Astrocyte of the spinal cord (primary cell): ENCODE data around the gene CCN6.

Experiments
- DNase-seq: peaks from one replicate; pipeline ENCODE4 v3.0.0; 2011; ENCODE audit warnings: low read depth, low spot score
- H3K4me3 ChIP-seq: 2 replicates; pipeline ENCODE4 v1.5.1; 2011; ENCODE audit warnings: low read depth, mild to moderate bottlenecking, low read length, moderate library complexity
- in situ Hi-C: cut with HindIII; loops from 2 replicates; pipeline ENCODE4 v1.10.0; 2017; ENCODE audit warnings: low sequenced_read_pairs
- TF ChIP-seq, protein P1 (sequence below): IDR thresholded peaks from 2 replicates; pipeline ENCODE4 v1.5.1; 2012; ENCODE audit warnings: low read depth, mild to moderate bottlenecking, low read length, inconsistent platforms

CCN6 gene

DNA sequence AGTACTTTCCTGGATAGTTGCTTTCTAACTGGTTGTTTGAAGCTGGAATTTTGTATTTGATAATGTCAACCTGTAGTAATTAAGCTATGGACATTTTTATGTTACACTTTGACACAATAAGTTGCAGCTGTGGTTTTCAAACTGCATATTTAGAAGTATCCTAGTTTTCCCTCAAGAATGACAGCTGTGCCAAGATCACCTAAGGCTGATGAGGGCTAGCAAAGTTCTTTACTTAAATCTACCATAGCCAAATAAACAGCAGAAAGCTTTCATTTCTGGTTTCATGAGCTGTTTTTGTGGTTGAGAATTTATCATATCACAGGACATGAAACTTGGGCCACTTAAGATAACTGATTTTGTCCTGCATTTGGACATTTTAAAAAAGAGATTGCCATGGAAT lies 64.1 kb downstream of the CCN6 start:
- no peak overlapping the region for H3K4me3 ChIP-seq
- in situ Hi-C loops: no loop called here
- no peak for DNase-seq
- TF ChIP-seq, protein P1, sequence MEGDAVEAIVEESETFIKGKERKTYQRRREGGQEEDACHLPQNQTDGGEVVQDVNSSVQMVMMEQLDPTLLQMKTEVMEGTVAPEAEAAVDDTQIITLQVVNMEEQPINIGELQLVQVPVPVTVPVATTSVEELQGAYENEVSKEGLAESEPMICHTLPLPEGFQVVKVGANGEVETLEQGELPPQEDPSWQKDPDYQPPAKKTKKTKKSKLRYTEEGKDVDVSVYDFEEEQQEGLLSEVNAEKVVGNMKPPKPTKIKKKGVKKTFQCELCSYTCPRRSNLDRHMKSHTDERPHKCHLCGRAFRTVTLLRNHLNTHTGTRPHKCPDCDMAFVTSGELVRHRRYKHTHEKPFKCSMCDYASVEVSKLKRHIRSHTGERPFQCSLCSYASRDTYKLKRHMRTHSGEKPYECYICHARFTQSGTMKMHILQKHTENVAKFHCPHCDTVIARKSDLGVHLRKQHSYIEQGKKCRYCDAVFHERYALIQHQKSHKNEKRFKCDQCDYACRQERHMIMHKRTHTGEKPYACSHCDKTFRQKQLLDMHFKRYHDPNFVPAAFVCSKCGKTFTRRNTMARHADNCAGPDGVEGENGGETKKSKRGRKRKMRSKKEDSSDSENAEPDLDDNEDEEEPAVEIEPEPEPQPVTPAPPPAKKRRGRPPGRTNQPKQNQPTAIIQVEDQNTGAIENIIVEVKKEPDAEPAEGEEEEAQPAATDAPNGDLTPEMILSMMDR: no peak
